Tibial nerve (tissue), 3 donors: ENCODE results near the gene HSD17B1.

Experiments
- POLR2A ChIP-seq, 2 donors: fragments of 450-650 bp; IDR thresholded peaks; one replicate each; pipeline ENCODE4 v1.6.1; 2017; ENCODE audit warnings: antibody characterized with exemption in 2 of 2, mild to moderate bottlenecking in 2 of 2, moderate library complexity in 2 of 2
- TF ChIP-seq, protein P1 (sequence below), 5 experiments: fragments of 200-600 bp in 3 of 5; fragments of 450-650 bp in 2 of 5; sonication (generic) in 3 of 5; IDR thresholded peaks; one replicate each; pipeline ENCODE4 v1.5.1; 2016 to 2019; ENCODE audit warnings: antibody characterized with exemption in 5 of 5, mild to moderate bottlenecking in 3 of 5, moderate library complexity in 2 of 5

- TF ChIP-seq, protein P1, sequence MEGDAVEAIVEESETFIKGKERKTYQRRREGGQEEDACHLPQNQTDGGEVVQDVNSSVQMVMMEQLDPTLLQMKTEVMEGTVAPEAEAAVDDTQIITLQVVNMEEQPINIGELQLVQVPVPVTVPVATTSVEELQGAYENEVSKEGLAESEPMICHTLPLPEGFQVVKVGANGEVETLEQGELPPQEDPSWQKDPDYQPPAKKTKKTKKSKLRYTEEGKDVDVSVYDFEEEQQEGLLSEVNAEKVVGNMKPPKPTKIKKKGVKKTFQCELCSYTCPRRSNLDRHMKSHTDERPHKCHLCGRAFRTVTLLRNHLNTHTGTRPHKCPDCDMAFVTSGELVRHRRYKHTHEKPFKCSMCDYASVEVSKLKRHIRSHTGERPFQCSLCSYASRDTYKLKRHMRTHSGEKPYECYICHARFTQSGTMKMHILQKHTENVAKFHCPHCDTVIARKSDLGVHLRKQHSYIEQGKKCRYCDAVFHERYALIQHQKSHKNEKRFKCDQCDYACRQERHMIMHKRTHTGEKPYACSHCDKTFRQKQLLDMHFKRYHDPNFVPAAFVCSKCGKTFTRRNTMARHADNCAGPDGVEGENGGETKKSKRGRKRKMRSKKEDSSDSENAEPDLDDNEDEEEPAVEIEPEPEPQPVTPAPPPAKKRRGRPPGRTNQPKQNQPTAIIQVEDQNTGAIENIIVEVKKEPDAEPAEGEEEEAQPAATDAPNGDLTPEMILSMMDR (IDR thresholded peaks at IDR 0.05): no peak
- TF ChIP-seq POLR2A (IDR thresholded peaks at IDR 0.05): no peak
Measured at GRCh38 chr17:42521036-42521435, 31.7 kb upstream of the HSD17B1 start.
